PC-3 (cell line): ENCODE results near the gene CDH22.

Experiments used
- EZH2 ChIP-seq: fragments of 300-600 bp; sonication (generic); IDR thresholded peaks from one replicate; pipeline ENCODE4 v1.6.1; 2017; ENCODE audit warnings: antibody characterized with exemption, mild to moderate bottlenecking, low read length; ENCODE audit not compliant: unreplicated experiment
- TF ChIP-seq, protein P1 (sequence below): fragments of 300-600 bp; sonication (generic); conservative IDR thresholded peaks from 2 replicates; pipeline ENCODE4 v1.5.1; 2017; ENCODE audit warnings: antibody characterized with exemption, low read depth, mild to moderate bottlenecking, low read length

GRCh38 chr20:46343348-46343974, 35.2 kb upstream of the CDH22 start:
- TF ChIP-seq, protein P1, sequence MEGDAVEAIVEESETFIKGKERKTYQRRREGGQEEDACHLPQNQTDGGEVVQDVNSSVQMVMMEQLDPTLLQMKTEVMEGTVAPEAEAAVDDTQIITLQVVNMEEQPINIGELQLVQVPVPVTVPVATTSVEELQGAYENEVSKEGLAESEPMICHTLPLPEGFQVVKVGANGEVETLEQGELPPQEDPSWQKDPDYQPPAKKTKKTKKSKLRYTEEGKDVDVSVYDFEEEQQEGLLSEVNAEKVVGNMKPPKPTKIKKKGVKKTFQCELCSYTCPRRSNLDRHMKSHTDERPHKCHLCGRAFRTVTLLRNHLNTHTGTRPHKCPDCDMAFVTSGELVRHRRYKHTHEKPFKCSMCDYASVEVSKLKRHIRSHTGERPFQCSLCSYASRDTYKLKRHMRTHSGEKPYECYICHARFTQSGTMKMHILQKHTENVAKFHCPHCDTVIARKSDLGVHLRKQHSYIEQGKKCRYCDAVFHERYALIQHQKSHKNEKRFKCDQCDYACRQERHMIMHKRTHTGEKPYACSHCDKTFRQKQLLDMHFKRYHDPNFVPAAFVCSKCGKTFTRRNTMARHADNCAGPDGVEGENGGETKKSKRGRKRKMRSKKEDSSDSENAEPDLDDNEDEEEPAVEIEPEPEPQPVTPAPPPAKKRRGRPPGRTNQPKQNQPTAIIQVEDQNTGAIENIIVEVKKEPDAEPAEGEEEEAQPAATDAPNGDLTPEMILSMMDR: no peak
- TF ChIP-seq EZH2: no peak
